Thyroid gland (tissue), 4 donors: ENCODE data around the gene MBD3L4. TPM values are rescaled to one million over a fixed set of nuclear protein-coding genes. Genes with fewer than 3 reads are reported as not detected.
"Not testable (repeated sequence)": the region's sequence is repeated elsewhere in the genome, so short reads cannot be mapped to it uniquely, and the experiment has no call there.

Experiments used
- DNase-seq, 2 donors: peaks; one replicate each; pipeline ENCODE4 v3.0.0-alpha.2; 2019
- H3K27ac ChIP-seq, 3 donors: fragments of 200-600 bp; sonication (generic); 1 replicate in 2 of 3; 2 replicates in 1 of 3; pipeline ENCODE4 v1.5.1; 2016 to 2019; ENCODE audit warnings: mild to moderate bottlenecking in 1 of 3, moderate library complexity in 1 of 3
- H3K27me3 ChIP-seq: fragments of 200-600 bp; sonication (generic); one replicate; pipeline ENCODE4 v1.5.1; 2019
- H3K36me3 ChIP-seq, 2 donors: fragments of 200-600 bp; sonication (generic); one replicate each; pipeline ENCODE4 v1.5.1; 2016 to 2019
- H3K4me1 ChIP-seq, 2 donors: fragments of 200-600 bp; sonication (generic); one replicate each; pipeline ENCODE4 v1.5.1; 2017 to 2019
- H3K4me3 ChIP-seq, 3 donors: fragments of 200-600 bp; sonication (generic); replicated peaks in 1 of 3; 1 replicate in 2 of 3; 2 replicates in 1 of 3; pipeline ENCODE4 v1.5.1; 2016; ENCODE audit warnings: mild to moderate bottlenecking in 1 of 3
- H3K9me3 ChIP-seq: fragments of 200-600 bp; sonication (generic); one replicate; pipeline ENCODE4 v1.5.1; 2017
- CTCF ChIP-seq, 6 experiments: fragments of 200-600 bp in 3 of 6; fragments of 450-650 bp in 3 of 6; sonication (generic) in 3 of 6; IDR thresholded peaks; one replicate each; pipeline ENCODE4 v1.5.1; 2016 to 2019; ENCODE audit warnings: antibody characterized with exemption in 6 of 6, mild to moderate bottlenecking in 2 of 6, inconsistent platforms in 1 of 6, moderate library complexity in 1 of 6
- POLR2A ChIP-seq, 2 donors: fragments of 450-650 bp; IDR thresholded peaks; one replicate each; pipeline ENCODE4 v1.6.1; 2017; ENCODE audit warnings: antibody characterized with exemption in 2 of 2, mild to moderate bottlenecking in 2 of 2, moderate library complexity in 1 of 2
- WGBS, 2 donors: methylation state at CpG; one replicate each; pipeline ENCODE4 v1.1.5; 2017; 5-methylcytosine and 5-hydroxymethylcytosine counted together
- intact Hi-C: fragments of 100-400 bp; cut with DNase I; formaldehyde crosslinking; loops from one replicate; pipeline ENCODE4 v1.15.1; 2023
- total RNA-seq, 4 donors: library from RNA; depleted of rRNA; stranded (reverse); fragments of >200 nt; gene quantifications; one replicate each; pipeline ENCODE4 v1.2.3, GENCODE V29; 2016

MBD3L4 gene
- total RNA-seq, 4 donors from 2014 or later = not detected

- TF ChIP-seq POLR2A (IDR thresholded peaks at IDR 0.05) = no peak
- no peak for TF ChIP-seq CTCF (IDR thresholded peaks at IDR 0.05)
These were observed 27.7 kb upstream of the MBD3L4 start for GRCh38 chr19:7067716-7068115.

DNA sequence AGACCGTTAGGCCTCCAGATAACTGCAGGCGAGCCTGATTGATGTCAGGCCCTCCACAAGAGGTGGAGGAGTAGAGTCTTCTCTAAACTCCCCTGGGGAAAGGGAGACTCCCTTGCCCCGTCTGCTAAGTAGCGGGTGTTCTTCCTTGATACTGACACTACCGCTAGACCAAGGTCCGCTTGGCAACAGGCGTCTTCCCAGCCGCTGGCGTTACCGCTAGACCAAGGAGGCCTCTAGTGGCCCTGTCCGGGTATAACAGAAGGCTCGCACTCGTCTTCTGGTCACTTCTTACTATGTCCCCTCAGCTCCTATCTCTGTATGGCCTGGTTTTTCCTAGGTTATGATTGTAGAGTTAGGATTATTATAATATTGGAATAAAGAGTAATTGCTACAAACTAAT, 27.1 kb upstream of the MBD3L4 start:
- TF ChIP-seq CTCF (IDR thresholded peaks at IDR 0.05) = peak in 2 of 6 experiments; percentile 21 to 24
- H3K27me3 ChIP-seq, H3K27ac ChIP-seq, H3K4me3 ChIP-seq, H3K4me1 ChIP-seq, intact Hi-C loops, H3K9me3 ChIP-seq: not testable (repeated sequence)
- WGBS, 2 donors = 49 to 53% methylated on average over 11 to 13 of the region's 13 CpGs
- peak; percentile 15 to 28 for DNase-seq
- peaks cover 10 to 12% of the 10 kb centered on the region in 2 donors for H3K36me3 ChIP-seq

More at GRCh38 chr19:7067716-7068115, 27.7 kb upstream of the MBD3L4 start:
- no peak for DNase-seq
- intact Hi-C loops = no loop called here
- no peak overlapping the region for H3K27ac ChIP-seq
- WGBS, 2 donors = 91 to 95% methylated on average over 2 of the region's 2 CpGs
- peaks cover 8 to 10% of the 10 kb centered on the region in 2 donors for H3K4me1 ChIP-seq
- H3K36me3 ChIP-seq = peaks cover 16 to 18% of the 10 kb centered on the region in 2 donors
- no peaks in the 10 kb centered on the region for H3K9me3 ChIP-seq
- H3K4me3 ChIP-seq = no peak overlapping the region
- no peaks in the 10 kb centered on the region for H3K27me3 ChIP-seq

GRCh38 chr19:7063764-7064418, 23.9 kb upstream of the MBD3L4 start:
- WGBS, 2 donors = 89 to 96% methylated on average over 8 to 9 of the region's 9 CpGs
- Histone ChIP-seq H3K4me3 (no peak overlapping the region), H3K36me3 (no peaks in the 10 kb centered on the region), H3K27ac (no peak overlapping the region), H3K4me1 (no peaks in the 10 kb centered on the region), H3K27me3 (no peaks in the 10 kb centered on the region), H3K9me3 (no peaks in the 10 kb centered on the region)
- intact Hi-C loops = no loop called here
- no peak for DNase-seq
- TF ChIP-seq CTCF (IDR thresholded peaks at IDR 0.05) (no peak), POLR2A (IDR thresholded peaks at IDR 0.05) (no peak)

DNA sequence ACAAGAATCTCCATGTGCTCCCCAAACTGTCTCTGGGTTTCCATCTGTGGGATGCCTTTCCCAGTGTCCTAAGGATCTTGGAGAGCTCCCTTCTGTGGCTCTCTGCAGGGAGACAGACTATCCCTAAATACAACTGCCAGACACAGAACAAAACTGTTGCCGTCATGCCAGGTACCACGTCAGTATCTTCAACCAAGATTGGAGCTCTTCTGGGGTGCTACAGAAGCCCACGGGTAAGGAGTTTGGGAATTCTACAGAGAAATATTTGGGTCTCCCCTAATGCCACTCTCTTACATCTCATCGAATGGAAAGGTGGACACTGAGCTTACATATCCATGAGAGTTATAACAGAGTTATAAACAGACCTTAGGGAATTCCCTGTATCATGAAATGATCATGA, 23.4 kb upstream of the MBD3L4 start:
- no peak overlapping the region for H3K4me3 ChIP-seq

DNA sequence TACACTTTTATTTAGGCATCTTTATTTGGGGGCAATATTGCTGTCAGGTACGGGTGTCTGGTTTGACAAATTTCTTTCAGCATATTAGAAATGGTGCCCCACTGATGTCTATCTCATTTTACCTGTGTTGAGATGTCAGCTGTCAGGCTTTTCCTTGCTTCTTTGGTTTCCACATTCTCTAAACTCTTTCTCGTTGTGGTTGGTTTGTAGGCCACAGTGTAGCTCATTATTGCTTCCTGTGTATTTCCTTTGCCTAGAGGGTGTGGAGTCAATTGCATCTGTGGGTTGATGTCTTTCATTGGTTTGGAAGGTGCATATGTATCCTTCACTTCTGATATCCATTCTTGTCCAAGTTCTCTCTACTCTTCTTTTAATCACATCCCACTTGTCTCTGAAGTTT, 20.0 kb upstream of the MBD3L4 start:
- H3K9me3 ChIP-seq, DNase-seq, H3K4me1 ChIP-seq, H3K4me3 ChIP-seq, intact Hi-C loops, H3K27me3 ChIP-seq, H3K36me3 ChIP-seq, H3K27ac ChIP-seq: not testable (repeated sequence)
- 55 to 74% methylated on average over 2 of the region's 2 CpGs for WGBS, 2 donors

More for the DNA sequence above, 23.4 kb upstream of the MBD3L4 start:
- Histone ChIP-seq H3K4me1 (no peaks in the 10 kb centered on the region), H3K27me3 (no peaks in the 10 kb centered on the region), H3K9me3 (no peaks in the 10 kb centered on the region), H3K27ac (no peak overlapping the region), H3K36me3 (no peaks in the 10 kb centered on the region)
- TF ChIP-seq POLR2A (IDR thresholded peaks at IDR 0.05) (no peak), CTCF (IDR thresholded peaks at IDR 0.05) (no peak)
- DNase-seq = no peak
- intact Hi-C loops = no loop called here
- 84 to 90% methylated on average over 4 of the region's 4 CpGs for WGBS, 2 donors

DNA sequence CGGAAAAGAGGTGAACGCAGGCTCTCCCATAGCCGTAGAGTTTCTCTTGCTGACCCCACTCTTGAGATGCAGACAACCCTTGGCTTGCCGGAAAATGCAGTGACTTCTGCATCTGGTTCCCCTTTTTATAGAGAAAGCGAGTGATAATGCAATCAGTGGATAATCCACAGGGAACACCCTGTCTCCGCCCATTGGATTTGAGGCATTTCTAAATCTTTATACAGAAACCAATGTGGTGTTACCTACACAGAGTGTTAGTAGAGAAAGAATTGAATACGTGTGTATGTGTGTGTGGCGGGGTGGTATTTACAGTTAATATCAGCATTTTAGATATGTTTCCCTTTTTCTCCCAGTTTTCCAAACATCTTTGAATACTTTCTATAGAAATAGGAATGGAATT, 18.6 kb upstream of the MBD3L4 start, which contains the start of gene MBD3L3:
Gene MBD3L3, minus strand, starts transcription at position 101 of the 400 bp plus-strand sequence. Its CDS starts 71 bp downstream, at position 30.
- H3K4me3 ChIP-seq, H3K9me3 ChIP-seq, DNase-seq, H3K27ac ChIP-seq, H3K4me1 ChIP-seq, H3K36me3 ChIP-seq, intact Hi-C loops, H3K27me3 ChIP-seq: not testable (repeated sequence)
- no CpG with 5 or more reads among the region's 8 CpGs for WGBS, 2 donors

DNA sequence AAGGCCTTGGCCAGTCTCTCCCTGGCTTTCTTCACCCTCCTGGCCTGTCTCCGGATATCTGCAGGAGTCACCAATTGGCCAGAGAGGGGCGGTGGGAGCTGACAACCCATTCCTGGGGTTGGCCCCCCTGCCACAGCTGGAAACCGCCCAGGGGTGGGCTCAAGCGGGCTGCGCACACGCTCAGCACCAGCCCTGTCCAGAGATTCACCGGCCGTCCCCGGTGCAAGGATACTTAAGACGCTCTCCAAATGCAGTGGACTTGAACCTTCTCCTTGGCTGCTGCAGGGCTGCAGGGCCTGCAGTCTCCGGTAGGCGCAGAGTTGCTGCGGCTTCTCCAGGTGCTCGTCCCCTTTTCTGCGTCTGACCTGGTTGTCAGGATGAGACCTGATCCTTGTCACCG, 16.4 kb upstream of the MBD3L4 start:
- 71% methylated on average over 9 of the region's 16 CpGs; no CpG with 5 or more reads in 1 of the 2 donors for WGBS, 2 donors
- H3K27me3 ChIP-seq, H3K27ac ChIP-seq, intact Hi-C loops, H3K4me1 ChIP-seq, H3K36me3 ChIP-seq, H3K9me3 ChIP-seq, H3K4me3 ChIP-seq, DNase-seq: not testable (repeated sequence)

DNA sequence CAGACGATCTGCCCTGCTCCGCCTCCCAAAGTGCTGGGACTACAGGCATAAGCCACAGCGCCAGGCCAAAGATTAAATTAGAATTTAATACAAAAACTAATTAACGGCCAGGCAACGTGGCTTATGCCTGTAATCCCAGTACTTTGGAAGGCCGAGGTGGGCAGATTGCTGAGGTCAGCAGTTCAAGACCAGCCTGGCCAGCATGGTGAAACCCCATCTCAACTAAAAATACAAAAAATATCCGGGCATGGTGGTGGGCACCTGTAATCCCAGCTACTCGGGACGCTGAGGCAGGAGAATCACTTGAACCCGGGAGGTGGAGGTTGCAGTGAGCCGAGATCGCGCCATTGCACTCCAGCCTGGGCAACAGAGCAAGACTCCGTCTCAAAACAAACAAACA, 15.7 kb upstream of the MBD3L4 start:
- H3K27ac ChIP-seq, H3K27me3 ChIP-seq, H3K36me3 ChIP-seq, H3K9me3 ChIP-seq, H3K4me3 ChIP-seq, DNase-seq, intact Hi-C loops, H3K4me1 ChIP-seq: not testable (repeated sequence)
- 92 to 98% methylated on average over 11 to 14 of the region's 14 CpGs for WGBS, 2 donors
